GM21390 (cell line): Measurements from ENCODE around the gene TMEM38B.
"Not testable (repeated sequence)": the region's sequence is repeated elsewhere in the genome, so short reads cannot be mapped to it uniquely, and the experiment has no call there.

Source experiments
- ATAC-seq: cut with Tn5 transposase; IDR thresholded peaks from one replicate; pipeline ENCODE4 v1.9.1; 2021; ENCODE audit not compliant: unreplicated experiment

Gene TMEM38B

GRCh38 chr9:105714020-105714331, 19.6 kb downstream of the TMEM38B start:
- ATAC-seq = no peak

DNA sequence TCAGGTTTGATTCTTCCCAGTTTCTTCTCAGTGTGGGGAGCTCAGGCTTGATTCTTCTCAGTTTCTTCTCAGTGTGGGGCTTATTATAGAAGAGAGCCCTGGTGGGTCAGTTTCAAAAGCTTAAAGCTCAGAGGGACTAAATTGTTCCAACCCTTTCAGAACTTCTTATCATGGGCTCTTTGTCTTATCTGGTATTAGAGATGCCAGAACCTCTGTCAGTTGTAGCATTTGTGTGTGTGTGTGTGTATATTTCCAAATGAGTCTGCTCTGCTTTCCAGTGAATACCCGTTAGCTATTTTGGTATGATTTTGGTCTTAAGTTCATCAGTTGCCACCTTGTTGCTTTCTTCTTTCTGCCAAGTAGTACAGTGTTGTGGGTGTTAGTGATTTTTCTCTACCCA, 21.8 kb downstream of the TMEM38B start:
- no peak for ATAC-seq

DNA sequence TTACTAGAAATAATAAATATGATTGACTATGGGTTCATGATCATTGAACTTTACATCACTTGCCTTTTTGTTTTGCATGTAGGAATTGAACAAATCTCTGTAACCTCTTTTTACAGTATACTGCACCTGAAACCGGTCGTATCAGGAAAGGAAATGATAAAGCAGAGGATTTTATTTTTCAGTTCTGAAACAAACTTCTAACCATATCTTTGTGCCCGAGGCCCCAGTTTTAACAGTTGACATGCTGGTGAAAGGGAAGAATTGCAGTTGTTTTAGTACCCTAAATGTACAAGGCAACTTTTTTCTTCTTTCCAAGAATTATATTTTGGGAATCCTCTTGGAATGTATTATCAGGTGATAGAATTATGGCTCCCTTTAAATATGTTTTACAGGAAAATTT, 27.8 kb downstream of the TMEM38B start:
- ATAC-seq = no peak

DNA sequence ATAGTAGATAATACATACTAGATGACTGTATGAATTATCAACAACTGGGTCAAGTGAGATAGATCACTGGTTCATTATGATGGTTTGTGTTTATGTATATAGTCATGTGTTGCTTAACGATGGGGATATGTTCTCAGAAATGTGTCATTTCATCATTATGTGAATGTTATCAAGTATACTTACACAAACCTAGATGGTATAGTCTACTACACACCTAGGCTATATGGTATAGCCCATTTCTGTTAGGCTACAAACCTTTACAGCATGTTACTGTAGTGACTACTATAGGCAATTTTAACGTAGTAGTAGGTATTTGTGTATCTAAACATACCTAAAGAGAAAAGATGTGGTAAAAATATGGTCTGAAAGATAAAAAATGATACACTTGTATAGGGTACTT, 31.0 kb downstream of the TMEM38B start:
- ATAC-seq = no peak

DNA sequence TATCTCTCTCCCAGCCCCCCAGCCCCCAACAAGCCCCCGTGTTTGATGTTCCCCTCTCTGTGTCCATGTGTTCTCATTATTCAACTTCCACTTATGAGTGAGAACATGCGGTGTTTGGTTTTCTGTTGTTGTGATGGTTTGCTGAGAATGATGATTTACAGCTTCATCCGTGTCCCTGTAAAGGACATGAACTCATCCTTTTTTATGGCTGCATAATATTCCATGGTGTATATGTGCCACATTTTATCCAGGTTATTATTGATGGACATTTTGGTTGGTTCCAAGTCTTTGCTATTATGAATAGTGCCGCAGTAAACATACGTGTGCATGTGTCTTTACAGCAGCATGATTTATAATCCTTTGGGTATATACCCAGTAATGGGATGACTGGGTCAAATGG, 33.9 kb downstream of the TMEM38B start:
- ATAC-seq = not testable (repeated sequence)

DNA sequence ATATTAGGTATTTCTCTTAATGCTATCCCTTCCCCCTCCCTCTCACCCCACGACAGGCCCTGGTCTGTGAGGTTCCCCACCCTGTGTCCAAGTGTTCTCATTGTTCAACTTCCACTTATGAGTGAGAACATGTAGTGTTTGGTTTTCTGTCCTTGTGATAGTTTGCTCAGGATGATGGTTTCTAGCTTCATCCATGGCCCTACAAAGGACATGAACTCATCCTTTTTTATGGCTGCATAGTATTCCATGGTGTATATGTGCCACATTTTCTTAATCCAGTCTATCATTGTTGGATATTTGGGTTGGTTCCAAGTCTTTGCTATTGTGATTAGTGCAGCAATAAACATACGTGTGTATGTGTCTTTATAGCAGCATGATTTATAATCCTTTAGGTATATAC, 37.1 kb downstream of the TMEM38B start:
- not testable (repeated sequence) for ATAC-seq

DNA sequence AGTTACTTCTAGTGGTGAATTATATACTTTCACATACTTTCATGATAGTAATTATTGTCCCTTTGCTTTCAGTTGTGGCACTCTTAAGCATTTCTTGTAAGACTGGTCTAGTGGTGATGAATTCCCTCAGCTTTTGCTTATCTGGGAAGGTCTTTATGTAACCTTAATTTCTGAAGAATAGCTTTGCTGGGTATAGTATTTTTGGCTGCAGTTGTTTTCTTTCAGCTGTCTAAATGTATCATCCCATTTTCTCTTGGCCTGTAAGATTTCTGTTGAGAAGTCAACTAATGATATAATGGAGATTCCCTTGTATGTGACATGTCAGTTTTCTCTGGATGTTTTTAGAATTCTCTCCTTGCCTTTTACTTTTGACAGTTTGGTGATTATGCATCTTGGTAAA, 41.0 kb downstream of the TMEM38B start:
- ATAC-seq = no peak

DNA sequence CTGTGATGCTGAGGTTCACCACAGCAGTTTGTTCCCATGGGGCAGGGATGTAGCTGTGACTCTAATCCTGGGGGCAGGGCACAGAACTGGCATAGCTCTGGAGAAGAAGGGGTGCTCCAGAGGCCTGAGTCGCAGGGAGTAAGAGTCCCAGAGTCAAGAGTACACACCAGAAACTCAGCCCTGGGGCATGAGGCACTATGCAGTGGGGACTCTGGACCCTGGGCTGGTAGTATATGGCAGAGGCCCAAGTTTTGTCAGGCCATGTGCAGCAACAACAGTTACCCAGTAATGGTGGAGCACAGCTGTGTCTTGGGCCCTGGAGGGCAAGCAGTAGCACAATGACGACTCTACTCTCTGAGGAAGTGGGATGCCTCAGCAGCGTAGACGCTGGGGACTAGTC, 42.9 kb downstream of the TMEM38B start:
- no peak for ATAC-seq

DNA sequence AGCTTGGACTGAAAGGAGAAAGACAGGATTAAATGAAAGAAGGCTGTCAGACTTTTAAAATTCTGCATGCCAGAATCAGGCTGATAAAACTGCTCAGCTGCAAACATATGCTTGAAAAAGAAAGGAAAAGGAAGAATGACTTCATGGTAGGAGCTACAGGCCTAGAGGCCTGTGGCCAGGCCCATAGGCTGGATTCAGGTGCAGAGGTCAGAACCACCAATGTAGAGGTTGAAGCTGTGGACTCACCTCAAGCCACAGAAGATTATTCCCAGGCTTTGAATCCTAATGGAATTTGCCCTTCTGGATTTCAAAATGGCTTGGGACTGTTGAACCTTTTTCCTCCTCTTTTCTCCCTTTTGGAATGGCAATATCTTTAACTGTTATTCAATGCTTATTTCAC, 47.7 kb downstream of the TMEM38B start:
- no peak for ATAC-seq

DNA sequence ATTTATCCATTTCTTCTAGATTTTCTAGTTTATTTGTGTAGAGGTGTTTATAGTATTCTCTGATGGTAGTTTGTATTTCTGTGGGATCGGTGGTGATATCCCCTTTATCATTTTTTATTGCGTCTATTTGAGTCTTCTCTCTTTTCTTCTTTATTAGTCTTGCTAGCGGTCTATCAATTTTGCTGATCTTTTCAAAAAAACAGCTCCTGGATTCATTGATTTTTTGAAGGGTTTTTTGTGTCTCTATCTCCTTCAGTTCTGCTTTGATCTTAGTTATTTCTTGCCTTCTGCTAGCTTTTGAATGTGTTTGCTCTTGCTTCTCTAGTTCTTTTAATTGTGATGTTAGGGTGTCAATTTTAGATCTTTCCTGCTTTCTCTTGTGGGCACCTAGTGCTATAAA, 53.0 kb downstream of the TMEM38B start:
- ATAC-seq = not testable (repeated sequence)

- no peak for ATAC-seq
These were observed 57.4 kb downstream of the TMEM38B start for GRCh38 chr9:105751761-105752160.

GRCh38 chr9:105757496-105758251, 63.3 kb downstream of the TMEM38B start:
- no peak for ATAC-seq

- ATAC-seq = no peak
These were observed 65.7 kb downstream of the TMEM38B start for GRCh38 chr9:105760053-105760452.

DNA sequence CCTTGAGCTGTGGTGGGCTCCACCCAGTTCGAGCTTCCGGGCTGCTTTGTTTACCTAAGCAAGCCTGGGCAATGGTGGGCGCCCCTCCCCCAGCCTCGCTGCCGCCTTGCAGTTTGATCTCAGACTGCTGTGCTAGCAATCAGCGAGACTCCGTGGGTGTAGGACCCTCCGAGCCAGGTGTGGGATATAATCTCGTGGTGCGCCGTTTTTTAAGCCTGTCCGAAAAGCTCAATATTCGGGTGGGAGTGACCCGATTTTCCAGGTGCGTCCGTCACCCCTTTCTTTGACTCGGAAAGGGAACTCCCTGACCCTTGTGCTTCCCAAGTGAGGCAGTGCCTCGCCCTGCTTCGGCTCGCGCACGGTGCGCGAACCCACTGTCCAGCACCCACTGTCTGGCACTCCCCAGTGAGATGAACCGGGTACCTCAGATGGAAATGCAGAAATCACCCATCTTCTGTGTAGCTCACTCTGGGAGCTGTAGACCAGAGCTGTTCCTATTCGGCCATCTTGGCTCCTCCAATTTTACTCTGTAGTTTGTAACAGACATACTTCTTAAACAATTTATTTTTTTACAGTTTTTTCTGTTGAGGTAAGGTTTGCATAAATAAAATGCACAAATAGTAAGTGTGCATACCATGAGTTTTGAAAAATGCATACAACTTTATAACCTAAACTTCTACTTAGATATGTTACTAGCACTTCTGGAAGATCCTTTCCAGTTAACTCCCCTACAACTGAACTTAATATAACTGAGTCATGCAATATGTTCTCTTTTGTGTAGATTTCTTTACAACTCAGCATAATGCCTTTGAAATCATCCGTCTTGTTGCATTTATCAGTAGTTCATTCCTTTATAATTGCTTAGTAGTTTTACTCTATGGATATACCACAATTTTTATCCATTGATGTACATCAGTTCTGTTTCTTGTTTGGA, 88.5 kb downstream of the TMEM38B start:
- not testable (repeated sequence) for ATAC-seq

- not testable (repeated sequence) for ATAC-seq
These were observed 89.1 kb downstream of the TMEM38B start for GRCh38 chr9:105783495-105783872.

DNA sequence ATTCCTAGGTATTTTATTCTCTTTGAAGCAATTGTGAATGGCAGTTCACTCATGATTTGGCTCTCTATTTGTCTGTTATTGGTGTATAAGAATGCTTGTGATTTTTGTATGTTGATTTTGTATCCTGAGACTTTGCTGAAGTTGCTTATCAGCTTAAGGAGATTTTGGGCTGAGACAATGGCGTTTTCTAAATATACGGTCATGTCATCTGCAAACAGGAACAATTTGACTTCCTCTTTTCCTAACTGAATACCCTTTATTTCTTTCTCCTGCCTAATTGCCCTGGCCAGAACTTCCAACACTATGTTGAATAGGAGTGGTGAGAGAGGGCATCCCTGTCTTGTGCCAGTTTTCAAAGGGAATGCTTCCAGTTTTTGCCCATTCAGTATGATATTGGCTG, 92.5 kb downstream of the TMEM38B start:
- not testable (repeated sequence) for ATAC-seq

DNA sequence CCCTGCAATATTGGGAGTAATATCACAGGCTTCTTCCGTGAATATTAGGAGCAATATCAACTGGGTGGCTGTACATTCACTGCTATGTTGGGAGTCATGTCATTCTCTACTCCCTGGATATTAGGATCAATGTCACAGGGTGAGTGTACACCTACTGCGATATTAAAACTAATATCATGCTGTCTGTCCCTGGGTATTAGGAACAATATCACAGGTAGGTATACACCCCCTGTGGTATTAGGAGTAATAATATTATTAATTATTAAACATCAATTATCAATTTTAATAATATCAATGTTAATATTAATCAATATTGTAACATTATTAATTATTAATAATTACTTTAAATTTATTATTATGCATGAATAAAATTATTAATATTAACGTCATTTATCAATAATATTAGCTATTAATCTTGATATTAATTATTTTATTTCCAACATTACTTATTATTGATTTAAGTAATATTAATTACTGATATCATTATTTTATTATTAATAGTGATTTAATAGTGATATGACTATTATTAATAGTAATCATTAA, 121.9 kb downstream of the TMEM38B start:
- no peak for ATAC-seq

DNA sequence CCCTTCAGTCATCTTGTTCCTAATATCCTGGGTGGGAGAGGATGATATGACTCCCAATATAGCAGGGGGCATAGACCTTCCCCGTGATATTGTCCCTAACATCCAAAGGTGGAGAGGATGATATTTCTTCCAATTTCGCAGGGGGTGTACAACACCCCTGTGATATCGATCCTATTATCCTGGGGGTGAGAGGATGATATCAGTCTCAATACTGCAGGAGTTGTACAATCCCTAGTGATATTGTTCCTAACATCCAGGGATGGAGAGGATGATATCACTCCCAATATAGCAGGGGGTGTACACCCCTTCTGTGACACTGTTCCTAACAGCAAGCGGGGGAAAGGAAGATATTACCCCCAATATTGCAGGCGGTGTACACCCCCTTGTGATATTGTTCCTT, 122.6 kb downstream of the TMEM38B start:
- no peak for ATAC-seq

GRCh38 chr9:105818903-105819302, 124.6 kb downstream of the TMEM38B start:
- no peak for ATAC-seq

DNA sequence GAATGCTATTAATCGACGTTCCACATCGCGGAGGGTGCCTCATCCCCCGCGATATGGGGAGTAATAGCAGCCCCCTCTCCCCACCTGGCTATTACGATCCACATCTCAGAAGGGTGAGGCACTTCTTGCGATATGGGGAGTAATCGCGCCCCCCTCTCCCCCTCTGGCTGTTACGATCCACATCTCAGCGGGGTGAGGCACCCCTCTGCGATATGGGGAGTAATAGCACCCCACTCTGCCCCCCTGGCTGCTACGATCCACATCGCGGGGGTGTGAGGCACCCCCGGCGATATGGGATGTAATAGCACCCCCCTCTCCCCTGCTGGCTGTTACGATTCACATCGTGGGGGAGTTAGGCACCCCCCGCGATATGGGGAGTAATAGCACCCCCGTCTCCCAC, 128.5 kb downstream of the TMEM38B start:
- no peak for ATAC-seq
